IMR-90 (cell line): ENCODE data around the gene FIBCD1. TPM values are rescaled to one million over a fixed set of nuclear protein-coding genes. Genes with fewer than 3 reads are reported as not detected.
A peak's percentile ranks its signal among the peaks of the same experiment; 100 is the strongest.

Experiments used
- ATAC-seq: fragments of 200-7000 bp; cut with Tn5 transposase; 2 replicates; pipeline ENCODE4 v1.9.1; 2020; ENCODE audit warnings: low read depth, mild to moderate bottlenecking, moderate library complexity
- BruUV-seq: library from RNA; stranded (reverse); fragments of 400-500 nt; replicated peaks from 2 replicates; lab custom pipeline; 2021; lab: Mats Ljungman, UMichigan
- CTCF ChIA-PET: fragments of 300-600 bp; formaldehyde crosslinking; extraction: SDS; loops from one replicate; lab custom pipeline; 2021; ENCODE audit warnings: antibody characterized with exemption; lab: Yijun Ruan, JAX
- POLR2A ChIA-PET: fragments of 300-600 bp; sonication (Branson Sonifier 250); formaldehyde crosslinking; loops from one replicate; lab custom pipeline; 2022; ENCODE audit warnings: antibody characterized with exemption; ENCODE audit not compliant: unreplicated experiment; lab: Charles Lee
- DNase-seq: peaks from one replicate; pipeline ENCODE4 v3.0.0; 2013
- H2AFZ ChIP-seq: replicated peaks from 2 replicates; pipeline ENCODE3; 2013; ENCODE audit warnings: low read length, mild to moderate bottlenecking; ENCODE audit not compliant: poor library complexity
- H2AK5ac ChIP-seq: 2 replicates; pipeline ENCODE4 v1.6.1; 2013; ENCODE audit warnings: low read depth, low read length, inconsistent platforms
- H2AK9ac ChIP-seq: replicated peaks from 2 replicates; pipeline ENCODE3; 2013; ENCODE audit warnings: mild to moderate bottlenecking, low read depth, low read length, moderate library complexity; ENCODE audit not compliant: poor library complexity
- H2BK120ac ChIP-seq: 2 replicates; pipeline ENCODE4 v1.6.1; 2013; ENCODE audit warnings: low read depth, low read length, inconsistent platforms
- H2BK15ac ChIP-seq: 3 replicates; pipeline ENCODE4 v1.6.1; 2013; ENCODE audit warnings: low read depth, low read length, inconsistent platforms
- H2BK20ac ChIP-seq: 2 replicates; pipeline ENCODE4 v1.6.1; 2013; ENCODE audit warnings: low read depth, mild to moderate bottlenecking, inconsistent platforms, low read length, moderate library complexity
- H2BK5ac ChIP-seq: 2 replicates; pipeline ENCODE4 v1.6.1; 2013; ENCODE audit warnings: mild to moderate bottlenecking, low read depth, low read length, inconsistent platforms; ENCODE audit not compliant: poor library complexity, severe bottlenecking
- H3K14ac ChIP-seq: replicated peaks from 2 replicates; pipeline ENCODE4 v1.6.1; 2013; ENCODE audit warnings: low read depth, low read length, inconsistent platforms
- H3K18ac ChIP-seq: 2 replicates; pipeline ENCODE4 v1.6.1; 2013; ENCODE audit warnings: low read depth, low read length, control low read depth
- H3K23ac ChIP-seq: 2 replicates; pipeline ENCODE4 v1.6.1; 2013; ENCODE audit warnings: low read depth, low read length, inconsistent platforms
- H3K27ac ChIP-seq: 2 replicates; pipeline ENCODE4 v1.5.1; 2013; ENCODE audit warnings: mild to moderate bottlenecking, control low read depth, low read length; ENCODE audit not compliant: insufficient read depth
- H3K27me3 ChIP-seq: 2 replicates; pipeline ENCODE4 v1.6.1; 2013; ENCODE audit warnings: low read length; ENCODE audit not compliant: control insufficient read depth, insufficient read depth
- H3K36me3 ChIP-seq: 2 replicates; pipeline ENCODE4 v1.6.1; 2013; ENCODE audit warnings: low read length, mixed read lengths; ENCODE audit not compliant: control insufficient read depth, insufficient read depth
- H3K4ac ChIP-seq: 2 replicates; pipeline ENCODE4 v1.6.1; 2013; ENCODE audit warnings: low read depth, low read length, inconsistent platforms
- H3K4me1 ChIP-seq: 2 replicates; pipeline ENCODE4 v1.6.1; 2013; ENCODE audit warnings: low read length, mixed read lengths; ENCODE audit not compliant: control insufficient read depth, insufficient read depth
- H3K4me2 ChIP-seq: 2 replicates; pipeline ENCODE4 v1.6.1; 2013; ENCODE audit warnings: low read depth, mild to moderate bottlenecking, control low read depth, low read length, moderate library complexity
- H3K4me3 ChIP-seq: 2 replicates; pipeline ENCODE4 v1.5.1; 2013; ENCODE audit warnings: low read depth, mild to moderate bottlenecking, control low read depth, low read length, moderate library complexity; ENCODE audit not compliant: insufficient read depth
- H3K56ac ChIP-seq: 2 replicates; pipeline ENCODE4 v1.6.1; 2013; ENCODE audit warnings: low read length, inconsistent platforms; ENCODE audit not compliant: insufficient read depth; ENCODE audit errors: extremely low read depth
- H3K79me1 ChIP-seq, 2 experiments: 2 replicates each; pipeline ENCODE4 v1.6.1; 2013; ENCODE audit warnings: low read length in 2 of 2, inconsistent platforms in 1 of 2, low read depth in 1 of 2
- H3K9ac ChIP-seq: 2 replicates; pipeline ENCODE4 v1.6.1; 2013; ENCODE audit warnings: low read depth, low read length, control low read depth
- H3K9me1 ChIP-seq: 2 replicates; pipeline ENCODE4 v1.6.1; 2013; ENCODE audit warnings: low read length, inconsistent platforms; ENCODE audit not compliant: insufficient read depth
- H3K9me3 ChIP-seq: 2 replicates; pipeline ENCODE4 v1.6.1; 2013; ENCODE audit warnings: low read length; ENCODE audit not compliant: control insufficient read depth, insufficient read depth
- H4K20me1 ChIP-seq: 2 replicates; pipeline ENCODE4 v1.6.1; 2013; ENCODE audit warnings: low read length, inconsistent platforms; ENCODE audit not compliant: insufficient read depth
- H4K5ac ChIP-seq: 2 replicates; pipeline ENCODE4 v1.6.1; 2013; ENCODE audit warnings: mild to moderate bottlenecking, low read depth, low read length, control low read depth
- H4K8ac ChIP-seq, 2 experiments: 2 replicates each; pipeline ENCODE4 v1.6.1; 2013; ENCODE audit warnings: low read depth in 2 of 2, low read length in 2 of 2, control low read depth in 1 of 2, inconsistent platforms in 1 of 2
- H4K91ac ChIP-seq: 2 replicates; pipeline ENCODE4 v1.6.1; 2013; ENCODE audit warnings: low read depth, low read length, inconsistent platforms; ENCODE audit not compliant: insufficient read depth
- CEBPB ChIP-seq: IDR thresholded peaks from 2 replicates; pipeline ENCODE4 v1.6.1; 2012; ENCODE audit warnings: low read depth, low read length, improper control_type of control experiment
- CHD1 ChIP-seq: IDR thresholded peaks from 2 replicates; pipeline ENCODE4 v1.6.1; 2012; ENCODE audit warnings: low read depth, low read length, improper control_type of control experiment
- MXI1 ChIP-seq: IDR thresholded peaks from 2 replicates; pipeline ENCODE4 v1.6.1; 2012; ENCODE audit warnings: low read depth, mild to moderate bottlenecking, low read length, moderate library complexity, borderline replicate concordance
- RCOR1 ChIP-seq: IDR thresholded peaks from 2 replicates; pipeline ENCODE4 v1.6.1; 2012; ENCODE audit warnings: mild to moderate bottlenecking, low read length, improper control_type of control experiment; ENCODE audit not compliant: insufficient replicate concordance
- SMC3 ChIP-seq: fragments of 150-350 bp; IDR thresholded peaks from 2 replicates; pipeline ENCODE4 v1.6.1; 2016; ENCODE audit warnings: low read depth, mild to moderate bottlenecking, antibody characterized with exemption, low read length, moderate library complexity
- WGBS, 2 experiments: methylation state at CpG; one replicate each; pipeline versions ENCODE4 v1.1.5 to v1.1.7; 2013; ENCODE audit warnings: missing lambda C conversion rate in 2 of 2; ENCODE audit not compliant: insufficient read length in 1 of 2; ENCODE audit errors: extremely low coverage in 2 of 2; 5-methylcytosine and 5-hydroxymethylcytosine counted together
- dilution Hi-C: fragments of 300-500 bp; cut with HindIII; formaldehyde crosslinking; loops from one replicate; pipeline ENCODE4 v1.14.3; 2018; ENCODE audit warnings: low sequenced_read_pairs; ENCODE audit not compliant: unreplicated experiment
- in situ Hi-C: fragments of 300-500 bp; cut with MboI; formaldehyde crosslinking; loops from 3 replicates; pipeline ENCODE4 v1.14.3; 2019; ENCODE audit warnings: low sequenced_read_pairs, inconsistent platforms, mixed read lengths
- intact Hi-C: fragments of 100-400 bp; cut with micrococcal nuclease; formaldehyde crosslinking; loops from 2 replicates; pipeline ENCODE4 v1.10.0; 2022
- polyA plus RNA-seq, 3 experiments: library from polyadenylated mRNA; depleted of rRNA; stranded (reverse); fragments of >200 nt; gene quantifications; 2 replicates each; pipeline ENCODE4 v1.2.3, GENCODE V29; 2012; ENCODE audit warnings: low replicate concordance in 1 of 3
- total RNA-seq: library from RNA; depleted of rRNA; stranded (reverse); fragments of >200 nt; gene quantifications from 2 replicates; pipeline ENCODE4 v1.2.3, GENCODE V29; 2012
- TF ChIP-seq, protein P1 (sequence below): fragments of 150-350 bp; IDR thresholded peaks from 2 replicates; pipeline ENCODE4 v1.6.1; 2017; ENCODE audit warnings: mild to moderate bottlenecking, antibody characterized with exemption, low read length, low read depth

Gene FIBCD1
- total and polyA plus RNA-seq, 2 of the 4 experiments (the other 2 are of a cell fraction) = 1.1 to 10.1 TPM

DNA sequence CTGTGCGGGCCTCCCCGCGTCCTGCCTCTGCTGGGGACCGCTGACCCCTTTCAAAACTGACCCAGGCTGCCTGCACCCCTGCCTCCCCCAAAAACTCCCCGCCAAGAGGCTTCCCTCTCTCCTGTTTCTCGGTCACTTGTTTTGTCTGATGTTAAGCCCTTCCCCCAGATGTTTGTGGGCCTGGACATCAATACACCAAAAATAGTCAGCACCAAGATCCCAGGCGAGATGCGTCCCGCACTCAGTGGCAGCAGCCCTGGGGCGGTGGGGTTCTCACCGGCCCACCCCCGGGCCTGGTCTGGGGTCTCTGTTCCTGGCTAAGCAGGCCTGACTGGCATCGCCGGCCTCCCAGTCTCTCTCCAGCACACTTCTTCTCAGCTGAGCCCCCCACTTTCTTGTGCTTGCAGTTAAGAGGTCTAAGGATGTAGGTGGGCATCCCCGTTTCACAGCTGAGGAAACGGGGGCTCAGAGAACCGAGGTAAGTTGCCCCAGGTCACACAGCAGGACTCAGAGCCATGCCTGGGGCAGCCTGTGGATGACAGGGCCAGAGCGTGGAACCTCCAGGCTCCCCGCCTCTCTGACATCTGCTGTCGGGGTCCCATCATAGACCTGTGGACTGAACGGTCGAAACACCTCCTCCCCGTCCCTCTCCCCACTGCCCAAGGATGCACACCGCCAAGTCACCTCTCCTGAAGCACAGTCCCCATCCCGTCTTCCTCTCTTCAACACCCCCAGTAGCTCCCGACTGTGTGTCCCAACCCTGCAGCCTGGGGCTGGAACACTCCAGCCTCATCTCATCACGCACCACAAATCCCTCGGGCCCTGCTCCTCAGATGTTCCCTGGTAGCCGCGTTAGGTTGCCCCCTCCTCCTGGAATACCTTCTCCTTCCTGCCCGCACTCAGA, 16.8 kb downstream of the FIBCD1 start:
- dilution Hi-C loops (no loop called here), in situ Hi-C loops (no loop called here), intact Hi-C loops (no loop called here)
- Histone ChIP-seq H4K8ac (no peak overlapping the region), H3K4ac (no peak overlapping the region), H3K36me3 (no peaks in the 10 kb centered on the region), H3K23ac (no peak overlapping the region), H2BK20ac (no peak overlapping the region), H4K91ac (no peak overlapping the region), H3K79me1 (no peaks in the 10 kb centered on the region), H2AK9ac (no peak overlapping the region), H3K4me1 (peaks cover under 1% of the 10 kb centered on the region; the same call in 1 of the 2 replicates), H3K4me3 (no peak overlapping the region), H3K9me1 (no peaks in the 10 kb centered on the region), H3K9me3 (no peaks in the 10 kb centered on the region), H2BK5ac (no peak overlapping the region), H3K18ac (no peak overlapping the region), H2AFZ (no peak overlapping the region), H4K5ac (no peak overlapping the region), H2BK120ac (no peak overlapping the region), H3K14ac (no peak overlapping the region), H4K20me1 (no peaks in the 10 kb centered on the region), H2AK5ac (peak overlapping the region; percentile 3; the same call in 1 of the 2 replicates), H3K27ac (no peak overlapping the region), H3K4me2 (no peak overlapping the region), H3K27me3 (no peaks in the 10 kb centered on the region), H2BK15ac (no peak overlapping the region), H3K9ac (no peak overlapping the region), H3K56ac (no peak overlapping the region)
- no peak for TF ChIP-seq SMC3
- TF ChIP-seq, protein P1, sequence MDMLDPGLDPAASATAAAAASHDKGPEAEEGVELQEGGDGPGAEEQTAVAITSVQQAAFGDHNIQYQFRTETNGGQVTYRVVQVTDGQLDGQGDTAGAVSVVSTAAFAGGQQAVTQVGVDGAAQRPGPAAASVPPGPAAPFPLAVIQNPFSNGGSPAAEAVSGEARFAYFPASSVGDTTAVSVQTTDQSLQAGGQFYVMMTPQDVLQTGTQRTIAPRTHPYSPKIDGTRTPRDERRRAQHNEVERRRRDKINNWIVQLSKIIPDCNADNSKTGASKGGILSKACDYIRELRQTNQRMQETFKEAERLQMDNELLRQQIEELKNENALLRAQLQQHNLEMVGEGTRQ = no peak
- no peak for TF ChIP-seq CEBPB
- no peak for TF ChIP-seq RCOR1
- TF ChIP-seq MXI1 = no peak
- TF ChIP-seq CHD1 = no peak
- ATAC-seq = no peak
- WGBS, 2 experiments = 87% methylated on average over 25 of the region's 31 CpGs; no CpG with 5 or more reads in 1 of the 2 experiments
- CTCF ChIA-PET = no interaction called here
- POLR2A ChIA-PET = no interaction called here
- BruUV-seq = no TSS peak
- no peak for DNase-seq
